Left forelimb (tissue), 1 donor: ENCODE data around the gene NRG2.
A peak's percentile ranks its signal among the peaks of the same experiment; 100 is the strongest.

ENCODE experiments used
- DNase-seq: peaks from one replicate; pipeline ENCODE4 v3.0.0-alpha.2; 2018; ENCODE audit warnings: low spot score

Gene NRG2

GRCh38 chr5:139946440-139946839, 96.7 kb downstream of the NRG2 start:
- DNase-seq: no peak

- no peak for DNase-seq
These were observed 97.1 kb downstream of the NRG2 start for GRCh38 chr5:139946006-139946405.

- DNase-seq: no peak
These were observed 100.9 kb downstream of the NRG2 start for GRCh38 chr5:139942243-139942642.

- no peak for DNase-seq
These were observed 112.7 kb downstream of the NRG2 start for GRCh38 chr5:139930406-139930805.

- DNase-seq: no peak
These were observed 116.1 kb downstream of the NRG2 start for GRCh38 chr5:139926797-139927503.

GRCh38 chr5:139925650-139926640, 117.2 kb downstream of the NRG2 start:
- DNase-seq: no peak

- no peak for DNase-seq
These were observed 117.9 kb downstream of the NRG2 start for GRCh38 chr5:139925216-139925562.

- no peak for DNase-seq
These were observed 118.5 kb downstream of the NRG2 start for GRCh38 chr5:139924294-139925215.

GRCh38 chr5:139919308-139919707, 123.8 kb downstream of the NRG2 start:
- no peak for DNase-seq

GRCh38 chr5:139915834-139916233, 127.3 kb downstream of the NRG2 start:
- DNase-seq: no peak

- no peak for DNase-seq
These were observed 127.8 kb downstream of the NRG2 start for GRCh38 chr5:139915266-139915665.

- no peak for DNase-seq
These were observed 128.8 kb downstream of the NRG2 start for GRCh38 chr5:139914218-139914807.

GRCh38 chr5:139912804-139913203, 130.3 kb downstream of the NRG2 start:
- DNase-seq: no peak

GRCh38 chr5:139912158-139912557, 130.9 kb downstream of the NRG2 start:
- no peak for DNase-seq

- no peak for DNase-seq
These were observed 131.5 kb downstream of the NRG2 start for GRCh38 chr5:139911425-139912120.

GRCh38 chr5:139910901-139911300, 132.2 kb downstream of the NRG2 start:
- DNase-seq: no peak

GRCh38 chr5:139910036-139910435, 133.1 kb downstream of the NRG2 start:
- DNase-seq: no peak

GRCh38 chr5:139908749-139909148, 134.3 kb downstream of the NRG2 start:
- DNase-seq: peak; percentile 17

- peak; percentile 22 for DNase-seq
These were observed 136.4 kb downstream of the NRG2 start for GRCh38 chr5:139906661-139907060.

GRCh38 chr5:139904816-139905661, 138.1 kb downstream of the NRG2 start:
- DNase-seq: peak; percentile 71
